Endothelial cell of umbilical vein (primary cell): ENCODE results near the gene SLC2A11.

Source experiments
- EZH2 ChIP-seq: IDR thresholded peaks from 2 replicates; pipeline ENCODE4 v1.6.1; 2012; ENCODE audit warnings: borderline replicate concordance, low read depth, mild to moderate bottlenecking, moderate library complexity, low read length, inconsistent platforms; ENCODE audit not compliant: severe bottlenecking
- FOS ChIP-seq: IDR thresholded peaks from 2 replicates; pipeline ENCODE4 v1.6.1; 2011; ENCODE audit warnings: mild to moderate bottlenecking, low read length, moderate library complexity, borderline replicate concordance; ENCODE audit not compliant: insufficient read depth
- GATA2 ChIP-seq: IDR thresholded peaks from 2 replicates; pipeline ENCODE4 v1.7.0; 2011; ENCODE audit warnings: low read depth, mild to moderate bottlenecking, moderate library complexity, mixed read lengths, low read length; ENCODE audit not compliant: insufficient read length, insufficient read depth
- JUN ChIP-seq: IDR thresholded peaks from 2 replicates; pipeline ENCODE4 v1.6.1; 2011; ENCODE audit warnings: borderline replicate concordance, low read depth; ENCODE audit not compliant: insufficient read length, insufficient read depth
- MYC ChIP-seq: IDR thresholded peaks from one replicate; pipeline ENCODE4 v1.6.1; 2011; ENCODE audit warnings: mild to moderate bottlenecking, low read depth, low read length
- POLR2A ChIP-seq: IDR thresholded peaks from 2 replicates; pipeline ENCODE4 v1.6.1; 2012; ENCODE audit warnings: low read depth, mild to moderate bottlenecking, control low read depth, low read length
- POLR2AphosphoS5 ChIP-seq: IDR thresholded peaks from 2 replicates; pipeline ENCODE4 v1.6.1; 2012; ENCODE audit warnings: low read depth, mild to moderate bottlenecking, control low read depth, low read length, moderate library complexity; ENCODE audit not compliant: insufficient read depth
- TF ChIP-seq, protein P1 (sequence below): IDR thresholded peaks from 2 replicates; pipeline ENCODE4 v1.6.1; 2011; ENCODE audit not compliant: insufficient read depth, insufficient read length
- TF ChIP-seq, protein P2 (sequence below), 2 donors: IDR thresholded peaks; 1 replicate in 1 of 2; 2 replicates in 1 of 2; pipeline ENCODE4 v1.5.1; 2011; ENCODE audit warnings: low read length in 2 of 2, mild to moderate bottlenecking in 2 of 2, moderate library complexity in 2 of 2, control low read depth in 1 of 2, inconsistent platforms in 1 of 2, low read depth in 1 of 2; ENCODE audit not compliant: insufficient read depth in 1 of 2; ENCODE audit errors: extremely low read depth in 1 of 2

DNA sequence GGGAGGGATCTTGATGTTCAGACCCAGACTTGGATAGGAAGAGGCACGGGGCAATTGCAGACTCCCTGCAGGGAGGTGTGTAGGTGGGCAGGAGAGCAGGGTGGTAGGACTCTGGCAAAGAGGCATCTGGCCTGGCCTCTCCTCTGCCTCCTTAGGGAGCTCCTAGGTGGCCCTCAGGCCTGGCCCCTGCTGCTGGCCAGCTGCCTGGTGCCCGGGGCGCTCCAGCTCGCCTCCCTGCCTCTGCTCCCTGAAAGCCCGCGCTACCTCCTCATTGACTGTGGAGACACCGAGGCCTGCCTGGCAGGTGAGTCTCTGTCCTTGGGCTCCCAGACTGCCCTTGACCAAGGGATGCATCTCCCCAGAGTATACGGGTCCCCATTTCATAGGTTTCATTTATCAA is 19.9 kb downstream of the SLC2A11 start:
- TF ChIP-seq, protein P1, sequence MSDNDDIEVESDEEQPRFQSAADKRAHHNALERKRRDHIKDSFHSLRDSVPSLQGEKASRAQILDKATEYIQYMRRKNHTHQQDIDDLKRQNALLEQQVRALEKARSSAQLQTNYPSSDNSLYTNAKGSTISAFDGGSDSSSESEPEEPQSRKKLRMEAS: no peak
- no peak for TF ChIP-seq POLR2A
- TF ChIP-seq, protein P2, sequence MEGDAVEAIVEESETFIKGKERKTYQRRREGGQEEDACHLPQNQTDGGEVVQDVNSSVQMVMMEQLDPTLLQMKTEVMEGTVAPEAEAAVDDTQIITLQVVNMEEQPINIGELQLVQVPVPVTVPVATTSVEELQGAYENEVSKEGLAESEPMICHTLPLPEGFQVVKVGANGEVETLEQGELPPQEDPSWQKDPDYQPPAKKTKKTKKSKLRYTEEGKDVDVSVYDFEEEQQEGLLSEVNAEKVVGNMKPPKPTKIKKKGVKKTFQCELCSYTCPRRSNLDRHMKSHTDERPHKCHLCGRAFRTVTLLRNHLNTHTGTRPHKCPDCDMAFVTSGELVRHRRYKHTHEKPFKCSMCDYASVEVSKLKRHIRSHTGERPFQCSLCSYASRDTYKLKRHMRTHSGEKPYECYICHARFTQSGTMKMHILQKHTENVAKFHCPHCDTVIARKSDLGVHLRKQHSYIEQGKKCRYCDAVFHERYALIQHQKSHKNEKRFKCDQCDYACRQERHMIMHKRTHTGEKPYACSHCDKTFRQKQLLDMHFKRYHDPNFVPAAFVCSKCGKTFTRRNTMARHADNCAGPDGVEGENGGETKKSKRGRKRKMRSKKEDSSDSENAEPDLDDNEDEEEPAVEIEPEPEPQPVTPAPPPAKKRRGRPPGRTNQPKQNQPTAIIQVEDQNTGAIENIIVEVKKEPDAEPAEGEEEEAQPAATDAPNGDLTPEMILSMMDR (IDR thresholded peaks at IDR 0.05; ENCODE audit: extremely low read depth in 1 of 2, insufficient read depth in 1 of 2, low read depth in 1 of 2, low read length in 2 of 2): no peak
- no peak for TF ChIP-seq EZH2
- no peak for TF ChIP-seq POLR2AphosphoS5
- TF ChIP-seq JUN: no peak
- TF ChIP-seq MYC: no peak
- no peak for TF ChIP-seq GATA2
- no peak for TF ChIP-seq FOS
